Upper lobe of left lung (tissue), 6 donors: Measurements from ENCODE around the gene PTGER4. TPM values are rescaled to one million over a fixed set of nuclear protein-coding genes. Genes with fewer than 3 reads are reported as not detected.
"Not testable (repeated sequence)": the region's sequence is repeated elsewhere in the genome, so short reads cannot be mapped to it uniquely, and the experiment has no call there.

Experiments used
- ATAC-seq, 2 donors: fragments of 200-7000 bp; cut with Tn5 transposase; one replicate each; pipeline ENCODE4 v1.9.1; 2022; ENCODE audit warnings: mild to moderate bottlenecking in 2 of 2, moderate library complexity in 2 of 2; ENCODE audit not compliant: low FRiP score in 2 of 2
- DNase-seq, 2 donors: peaks; one replicate each; pipeline ENCODE4 v3.0.0-alpha.2; 2019 to 2020
- H3K27ac ChIP-seq, 4 donors: fragments of 200-600 bp; sonication (generic); one replicate each; pipeline ENCODE4 v1.5.1; 2016 to 2019
- H3K27me3 ChIP-seq, 4 donors: fragments of 200-600 bp; sonication (generic); one replicate each; pipeline ENCODE4 v1.5.1; 2017 to 2019
- H3K36me3 ChIP-seq, 4 donors: fragments of 200-600 bp; sonication (generic); one replicate each; pipeline ENCODE4 v1.5.1; 2016 to 2019
- H3K4me1 ChIP-seq, 4 donors: fragments of 200-600 bp; sonication (generic); one replicate each; pipeline ENCODE4 v1.5.1; 2018 to 2019
- H3K4me3 ChIP-seq, 4 donors: fragments of 200-600 bp; sonication (generic); one replicate each; pipeline ENCODE4 v1.5.1; 2017 to 2019; ENCODE audit warnings: mild to moderate bottlenecking in 2 of 4, moderate library complexity in 1 of 4
- H3K9me3 ChIP-seq, 4 donors: fragments of 200-600 bp; sonication (generic); one replicate each; pipeline ENCODE4 v1.5.1; 2018 to 2019
- CTCF ChIP-seq, 6 experiments: fragments of 450-650 bp in 4 of 6; fragments of 200-600 bp in 2 of 6; sonication (generic) in 2 of 6; IDR thresholded peaks; one replicate each; pipeline ENCODE4 v1.5.1; 2016 to 2019; ENCODE audit warnings: antibody characterized with exemption in 6 of 6
- EP300 ChIP-seq, 4 donors: sonication (generic); formaldehyde crosslinking; IDR thresholded peaks; one replicate each; pipeline ENCODE4 v1.5.1; 2017; ENCODE audit warnings: antibody characterized with exemption in 4 of 4, control low read depth in 2 of 4
- POLR2A ChIP-seq, 4 donors: fragments of 450-650 bp; IDR thresholded peaks; one replicate each; pipeline ENCODE4 v1.5.1; 2016 to 2017; ENCODE audit warnings: antibody characterized with exemption in 4 of 4, mild to moderate bottlenecking in 2 of 4
- POLR2AphosphoS5 ChIP-seq, 2 donors: sonication (generic); formaldehyde crosslinking; IDR thresholded peaks; one replicate each; pipeline ENCODE4 v1.5.1; 2017; ENCODE audit warnings: antibody characterized with exemption in 2 of 2
- WGBS, 2 donors: methylation state at CpG; one replicate each; pipeline ENCODE4 v1.1.5; 2017 to 2018; 5-methylcytosine and 5-hydroxymethylcytosine counted together
- total RNA-seq, 6 donors: library from RNA; depleted of rRNA in 4 of 6; stranded (reverse); fragments of >200 nt in 4 of 6; gene quantifications; one replicate each; pipeline versions ENCODE4 v1.1.0 to v1.2.1, GENCODE V29; 2016 to 2021
- donor health status: DM: no; HTN: no; CAD: no; lungs with moderate emphysema.
- donor health status: DM: no; HTN: yes; CAD: no; lungs with severe emphysema.

The PTGER4 gene
- total RNA-seq, 6 donors from 2014 or later, result 33.9 to 64.1 (median 45.8) TPM

GRCh38 chr5:40653221-40654022 is 26.3 kb upstream of the PTGER4 start:
- Histone ChIP-seq H3K27me3 (no peaks in the 10 kb centered on the region), H3K27ac (no peak overlapping the region), H3K36me3 (no peaks in the 10 kb centered on the region), H3K9me3 (no peaks in the 10 kb centered on the region), H3K4me3 (no peak overlapping the region), H3K4me1 (no peaks in the 10 kb centered on the region)
- ATAC-seq (no peak), DNase-seq (no peak)
- WGBS, 2 donors, result 91 to 92% methylated on average over 4 of the region's 4 CpGs
- no peak for TF ChIP-seq EP300 (IDR thresholded peaks at IDR 0.05)
- no peak for TF ChIP-seq POLR2AphosphoS5 (IDR thresholded peaks at IDR 0.05)
- TF ChIP-seq POLR2A (IDR thresholded peaks at IDR 0.05), result no peak
- TF ChIP-seq CTCF (IDR thresholded peaks at IDR 0.05), result no peak

GRCh38 chr5:40654377-40654991 is 25.2 kb upstream of the PTGER4 start:
- TF ChIP-seq EP300 (IDR thresholded peaks at IDR 0.05) (no peak), POLR2A (IDR thresholded peaks at IDR 0.05) (no peak), POLR2AphosphoS5 (IDR thresholded peaks at IDR 0.05) (no peak), CTCF (IDR thresholded peaks at IDR 0.05) (no peak)
- no peak for DNase-seq
- Histone ChIP-seq H3K27me3 (no peaks in the 10 kb centered on the region), H3K4me1 (no peaks in the 10 kb centered on the region), H3K4me3 (no peak overlapping the region), H3K27ac (no peak overlapping the region), H3K9me3 (no peaks in the 10 kb centered on the region), H3K36me3 (no peaks in the 10 kb centered on the region)
- WGBS, 2 donors, result 68 to 74% methylated on average over 4 of the region's 4 CpGs
- no peak for ATAC-seq

GRCh38 chr5:40655138-40655537 is 24.6 kb upstream of the PTGER4 start:
- H3K4me1 ChIP-seq, result no peaks in the 10 kb centered on the region
- no peaks in the 10 kb centered on the region for H3K36me3 ChIP-seq
- no peak overlapping the region for H3K4me3 ChIP-seq
- WGBS, 2 donors, result 61 to 64% methylated on average over 2 of the region's 2 CpGs
- no peak for DNase-seq
- H3K27me3 ChIP-seq, result no peaks in the 10 kb centered on the region
- H3K9me3 ChIP-seq, result no peaks in the 10 kb centered on the region
- TF ChIP-seq POLR2AphosphoS5 (IDR thresholded peaks at IDR 0.05), result no peak
- no peak for TF ChIP-seq CTCF (IDR thresholded peaks at IDR 0.05)
- TF ChIP-seq POLR2A (IDR thresholded peaks at IDR 0.05), result no peak
- TF ChIP-seq EP300 (IDR thresholded peaks at IDR 0.05), result no peak
- no peak overlapping the region for H3K27ac ChIP-seq
- no peak for ATAC-seq

GRCh38 chr5:40656091-40656490 is 23.6 kb upstream of the PTGER4 start:
- not testable (repeated sequence) for H3K4me3 ChIP-seq, DNase-seq, ATAC-seq, H3K27me3 ChIP-seq, H3K4me1 ChIP-seq, H3K36me3 ChIP-seq, H3K27ac ChIP-seq, H3K9me3 ChIP-seq

GRCh38 chr5:40656766-40657165 is 22.9 kb upstream of the PTGER4 start:
- H3K4me1 ChIP-seq, result no peaks in the 10 kb centered on the region
- H3K9me3 ChIP-seq, result no peaks in the 10 kb centered on the region
- H3K36me3 ChIP-seq, result no peaks in the 10 kb centered on the region
- ATAC-seq (no peak), DNase-seq (no peak)
- TF ChIP-seq POLR2AphosphoS5 (IDR thresholded peaks at IDR 0.05), result no peak
- TF ChIP-seq POLR2A (IDR thresholded peaks at IDR 0.05), result no peak
- TF ChIP-seq EP300 (IDR thresholded peaks at IDR 0.05), result no peak
- no peak for TF ChIP-seq CTCF (IDR thresholded peaks at IDR 0.05)
- H3K27me3 ChIP-seq, result no peaks in the 10 kb centered on the region
- H3K4me3 ChIP-seq, result no peak overlapping the region
- no peak overlapping the region for H3K27ac ChIP-seq
